Stimulated activated naive B cell treated with anti-CD40 and anti-IgM and Interleukin-4, amounts not matched to agents 10 μg/mL and 1 μg/mL and 100 μg/mL, for 72 hours (primary cell): Measurements from ENCODE around the gene HES4.
"Not testable (repeated sequence)": the region's sequence is repeated elsewhere in the genome, so short reads cannot be mapped to it uniquely, and the experiment has no call there.

Source experiments
- ATAC-seq, 2 donors: fragments of 150-1000 bp; cut with Tn5 transposase; replicated peaks; 2 replicates each; pipeline ENCODE4 v1.10.0; 2021; ENCODE audit warnings: moderate library complexity in 1 of 2
- DNase-seq: peaks from one replicate; pipeline ENCODE4 v3.0.0; 2021
- H3K27ac Mint-ChIP-seq: one replicate; pipeline ENCODE4 v1.8.0; 2022; ENCODE audit warnings: mild to moderate bottlenecking, mixed read lengths
- H3K27me3 Mint-ChIP-seq, 2 donors: one replicate each; pipeline ENCODE4 v1.8.0; 2022; ENCODE audit warnings: mixed read lengths in 2 of 2
- H3K36me3 Mint-ChIP-seq, 2 donors: one replicate each; pipeline ENCODE4 v1.8.0; 2022; ENCODE audit warnings: mixed read lengths in 2 of 2, mild to moderate bottlenecking in 1 of 2
- H3K4me1 Mint-ChIP-seq, 2 donors: one replicate each; pipeline ENCODE4 v1.8.0; 2022; ENCODE audit warnings: mixed read lengths in 2 of 2, mild to moderate bottlenecking in 1 of 2
- H3K4me3 Mint-ChIP-seq, 2 donors: one replicate each; pipeline ENCODE4 v1.8.0; 2022; ENCODE audit warnings: mild to moderate bottlenecking in 2 of 2, mixed read lengths in 2 of 2, moderate library complexity in 1 of 2
- H3K9me3 Mint-ChIP-seq, 2 donors: one replicate each; pipeline ENCODE4 v1.8.0; 2022; ENCODE audit warnings: mixed read lengths in 2 of 2, mild to moderate bottlenecking in 1 of 2

The HES4 gene

DNA sequence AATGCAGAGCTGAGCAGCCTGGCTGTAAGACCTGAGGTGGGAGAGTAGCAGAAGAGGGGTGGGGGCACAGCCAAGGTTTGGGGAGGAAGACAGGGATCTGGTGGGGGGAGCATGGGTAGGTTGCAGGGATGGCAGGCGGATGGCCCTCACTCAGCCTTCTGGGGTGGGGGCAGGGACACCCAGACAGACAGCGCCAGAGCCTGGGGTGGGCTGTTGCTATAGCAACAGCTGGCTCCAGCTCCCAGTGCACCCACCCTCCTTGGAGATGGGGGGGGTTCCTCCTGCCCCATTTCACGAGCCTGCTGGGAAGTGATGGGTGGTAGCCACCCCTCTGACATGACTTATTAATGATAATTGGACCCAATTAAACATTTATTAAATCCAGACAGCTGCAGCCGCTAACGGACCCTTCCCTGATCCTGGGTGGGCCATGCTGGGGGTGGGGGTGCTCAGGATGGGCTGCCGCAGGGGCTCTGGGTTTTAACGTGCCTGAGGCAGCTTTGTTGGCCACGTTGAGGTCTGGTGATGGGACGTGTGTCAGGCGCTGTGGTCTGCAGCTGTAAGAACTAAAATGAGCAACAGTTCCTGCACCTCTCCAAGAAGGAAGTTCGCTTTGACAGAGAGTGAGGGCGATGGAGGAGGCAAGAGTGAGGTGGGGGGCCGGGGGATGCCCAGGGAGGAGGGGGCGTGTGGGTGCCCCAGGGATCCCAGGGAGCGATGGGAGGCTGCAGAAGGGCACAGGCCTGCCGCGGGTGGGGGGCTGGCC is 39.4 kb upstream of the HES4 start:
- Mint-ChIP-seq H3K27ac (peak overlapping the region; percentile 67), H3K9me3 (no peaks in the 10 kb centered on the region), H3K4me1 (peaks cover 41 to 57% of the 10 kb centered on the region in 2 donors), H3K36me3 (peaks cover 22 to 35% of the 10 kb centered on the region in 2 donors), H3K27me3 (peaks cover 22 to 44% of the 10 kb centered on the region in 2 donors), H3K4me3 (peak overlapping the region; percentile 75 to 83)
- DNase-seq (no peak), ATAC-seq (peak; percentile 41 to 48)

DNA sequence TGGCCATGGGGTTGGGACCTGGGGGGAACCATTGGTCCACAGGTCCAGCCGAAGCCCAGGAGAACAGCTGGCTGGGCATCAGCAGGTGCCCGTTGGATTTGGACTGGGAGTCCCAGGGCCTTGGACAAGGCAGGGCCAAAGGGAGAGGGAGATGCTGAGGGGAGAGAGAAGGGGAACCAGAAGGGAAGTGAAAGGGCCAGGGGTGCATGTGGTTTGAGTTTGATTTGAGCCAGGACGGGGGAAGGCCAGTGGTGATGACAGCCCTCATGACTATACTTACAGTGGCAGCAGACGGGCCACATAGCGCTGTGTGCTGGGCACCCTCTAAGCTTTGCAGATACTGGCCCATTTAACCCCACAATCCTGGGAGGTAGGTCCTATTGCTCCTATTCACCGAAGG is 38.8 kb upstream of the HES4 start:
- Mint-ChIP-seq H3K9me3 (no peaks in the 10 kb centered on the region), H3K36me3 (peaks cover 18 to 29% of the 10 kb centered on the region in 2 donors), H3K27me3 (peaks cover 22 to 46% of the 10 kb centered on the region in 2 donors), H3K4me3 (peak overlapping the region; percentile 75 to 83), H3K4me1 (peaks cover 43 to 60% of the 10 kb centered on the region in 2 donors), H3K27ac (peak overlapping the region; percentile 2)
- ATAC-seq = peak; percentile 88
- DNase-seq = peak; percentile 56

DNA sequence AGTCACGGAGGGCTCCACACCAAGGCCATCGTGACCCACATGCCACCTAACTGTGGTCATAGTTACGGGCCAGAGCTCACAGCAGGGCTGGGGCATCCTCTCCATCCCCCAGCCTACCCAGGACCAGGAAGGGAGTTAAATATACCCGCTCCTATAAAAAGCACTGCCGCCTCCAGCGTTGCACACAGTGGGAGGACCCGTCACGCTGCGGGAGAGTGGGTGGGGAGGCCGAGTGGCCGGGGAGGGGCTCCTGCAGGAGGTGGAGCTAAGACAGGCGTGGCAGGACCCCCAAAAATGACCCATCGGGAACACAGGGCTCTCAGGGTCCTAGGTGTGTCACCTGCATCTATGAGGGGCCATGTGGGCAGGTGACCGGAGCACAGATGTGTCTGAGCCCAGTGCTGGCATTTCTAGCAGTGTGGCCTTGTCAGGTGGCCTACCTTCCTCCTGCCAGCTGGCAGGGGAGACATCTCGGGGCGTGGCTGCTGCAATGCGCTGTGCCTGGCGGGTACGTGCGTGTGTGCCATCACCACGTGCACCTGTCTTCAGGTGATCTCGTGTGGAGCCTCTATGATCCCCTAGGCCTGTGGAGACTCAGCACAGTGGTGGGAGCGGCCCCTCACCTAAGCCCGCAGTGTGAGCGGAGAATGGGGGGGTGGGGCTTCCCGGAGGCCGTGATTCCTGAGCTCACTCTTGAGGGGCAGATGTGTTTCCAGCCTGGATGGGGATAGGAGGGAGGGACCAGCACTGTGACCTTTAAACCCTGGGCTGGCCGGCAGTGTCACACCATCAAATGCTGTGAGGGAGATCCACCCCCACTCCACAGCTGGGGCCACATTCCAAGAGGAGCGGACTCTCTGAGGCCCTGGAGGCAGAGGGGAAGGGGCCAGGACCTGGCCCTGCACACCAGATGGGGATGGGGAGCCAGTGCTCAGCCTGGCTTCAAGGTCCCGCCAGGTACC is 37.8 kb upstream of the HES4 start:
- Mint-ChIP-seq H3K27ac (no peak overlapping the region), H3K4me1 (peaks cover 40 to 60% of the 10 kb centered on the region in 2 donors), H3K27me3 (peaks cover 22 to 46% of the 10 kb centered on the region in 2 donors), H3K36me3 (peaks cover 14 to 18% of the 10 kb centered on the region in 2 donors), H3K4me3 (no peak overlapping the region), H3K9me3 (no peaks in the 10 kb centered on the region)
- no peak for ATAC-seq
- DNase-seq = no peak

DNA sequence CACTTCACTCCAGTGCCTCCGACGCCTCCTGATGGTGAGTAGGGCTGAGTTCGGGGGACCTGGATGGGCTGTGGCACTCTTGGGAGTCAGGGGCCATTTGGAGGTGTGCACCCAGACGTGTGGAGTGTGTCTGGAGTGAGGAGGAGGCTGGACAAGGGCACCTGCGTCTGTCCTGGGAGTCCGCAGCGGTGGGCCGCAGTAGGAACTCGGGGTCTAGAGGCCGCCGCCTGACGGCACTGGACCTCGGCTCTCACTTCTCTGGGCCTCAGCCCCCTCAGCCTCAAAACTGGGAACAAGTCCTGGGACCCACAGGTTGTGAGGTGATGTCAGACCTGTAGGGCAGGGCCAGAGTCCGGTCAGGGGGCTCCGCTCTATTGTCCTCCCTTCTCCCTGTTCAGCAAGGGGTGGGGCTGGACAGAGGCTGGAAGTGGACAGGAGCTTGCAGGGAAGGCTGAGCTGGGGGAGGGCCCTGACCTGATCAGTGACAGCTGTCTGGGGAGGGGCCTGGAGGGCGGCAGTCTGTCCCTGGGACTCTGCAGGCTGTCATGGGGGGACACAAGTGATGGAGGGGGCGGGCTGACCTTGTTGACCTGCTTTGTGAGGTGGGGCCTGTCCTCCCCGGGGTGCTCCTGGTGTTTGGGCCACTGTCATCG is 35.5 kb upstream of the HES4 start:
- H3K36me3 Mint-ChIP-seq = peaks cover 5 to 12% of the 10 kb centered on the region in 2 donors
- ATAC-seq (no peak), DNase-seq (no peak)
- H3K4me3 Mint-ChIP-seq = peak overlapping the region in 1 of 2 donors; percentile 36
- H3K4me1 Mint-ChIP-seq = peaks cover 50 to 60% of the 10 kb centered on the region in 2 donors
- H3K9me3 Mint-ChIP-seq = no peaks in the 10 kb centered on the region
- peaks cover 27 to 46% of the 10 kb centered on the region in 2 donors for H3K27me3 Mint-ChIP-seq
- peak overlapping the region; percentile 52 for H3K27ac Mint-ChIP-seq

DNA sequence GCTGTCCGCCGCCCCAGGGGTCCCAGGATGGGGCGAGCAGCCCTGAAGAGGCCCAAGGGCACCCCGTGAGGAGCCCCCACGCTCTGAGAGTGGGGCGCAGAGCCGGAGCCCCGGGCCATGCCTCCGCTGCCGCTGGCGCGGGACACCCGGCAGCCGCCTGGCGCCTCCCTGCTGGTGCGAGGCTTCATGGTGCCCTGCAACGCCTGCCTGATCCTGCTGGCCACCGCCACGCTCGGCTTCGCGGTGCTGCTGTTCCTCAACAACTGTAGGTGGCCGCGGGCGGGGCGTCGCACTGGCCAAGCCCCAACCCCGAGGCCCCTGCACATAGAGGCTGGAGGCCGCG is 34.5 kb upstream of the HES4 start:
- DNase-seq (no peak), ATAC-seq (no peak)
- H3K4me3 Mint-ChIP-seq = peak overlapping the region; percentile 80 to 82
- H3K36me3 Mint-ChIP-seq = peaks cover 5 to 12% of the 10 kb centered on the region in 2 donors
- H3K27me3 Mint-ChIP-seq = peaks cover 21 to 40% of the 10 kb centered on the region in 2 donors
- H3K27ac Mint-ChIP-seq = peak overlapping the region; percentile 75
- peaks cover 42 to 51% of the 10 kb centered on the region in 2 donors for H3K4me1 Mint-ChIP-seq
- no peaks in the 10 kb centered on the region for H3K9me3 Mint-ChIP-seq

DNA sequence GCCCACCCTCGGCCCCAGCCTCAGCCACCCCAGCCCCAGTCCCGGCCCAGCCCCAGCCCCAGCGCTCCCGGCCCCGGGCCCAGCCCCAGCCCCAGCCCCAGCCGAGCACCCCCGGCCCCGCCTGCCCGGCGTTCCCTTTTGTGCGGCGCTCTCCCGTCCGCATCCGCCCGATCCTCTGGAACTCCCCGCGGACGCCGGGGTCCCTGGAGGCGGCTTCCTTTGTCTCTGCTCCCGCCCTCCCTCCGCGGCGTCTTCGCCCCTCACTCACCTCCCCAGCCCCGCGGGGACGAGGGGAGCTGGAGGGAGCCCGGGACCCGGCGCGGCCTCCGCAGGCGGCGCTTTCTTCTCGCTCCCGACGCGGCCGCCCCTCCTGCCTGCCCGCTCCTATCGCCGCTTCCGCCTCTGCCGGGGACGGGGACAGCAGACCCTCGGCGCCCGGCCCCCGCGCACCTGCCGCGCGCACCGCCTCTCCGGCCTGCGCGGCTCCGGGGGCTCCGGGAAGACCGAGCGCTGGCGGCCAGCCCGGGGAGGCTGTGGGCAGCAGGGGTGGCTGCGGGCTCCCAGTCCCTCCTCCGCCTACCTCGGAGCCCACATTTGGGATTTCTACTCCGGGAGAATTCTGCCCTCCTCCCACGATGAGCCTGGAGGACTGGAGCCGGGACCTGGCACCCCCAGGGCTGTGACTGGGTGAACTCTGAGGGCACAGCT is 34.0 kb upstream of the HES4 start:
- peak; percentile 8 to 14 for ATAC-seq
- Mint-ChIP-seq H3K27ac (peak overlapping the region; percentile 69), H3K27me3 (peaks cover 21 to 38% of the 10 kb centered on the region in 2 donors), H3K4me3 (peak overlapping the region; percentile 80 to 82), H3K4me1 (peaks cover 39 to 46% of the 10 kb centered on the region in 2 donors), H3K9me3 (no peaks in the 10 kb centered on the region), H3K36me3 (peaks cover 5 to 12% of the 10 kb centered on the region in 2 donors)
- no peak for DNase-seq

DNA sequence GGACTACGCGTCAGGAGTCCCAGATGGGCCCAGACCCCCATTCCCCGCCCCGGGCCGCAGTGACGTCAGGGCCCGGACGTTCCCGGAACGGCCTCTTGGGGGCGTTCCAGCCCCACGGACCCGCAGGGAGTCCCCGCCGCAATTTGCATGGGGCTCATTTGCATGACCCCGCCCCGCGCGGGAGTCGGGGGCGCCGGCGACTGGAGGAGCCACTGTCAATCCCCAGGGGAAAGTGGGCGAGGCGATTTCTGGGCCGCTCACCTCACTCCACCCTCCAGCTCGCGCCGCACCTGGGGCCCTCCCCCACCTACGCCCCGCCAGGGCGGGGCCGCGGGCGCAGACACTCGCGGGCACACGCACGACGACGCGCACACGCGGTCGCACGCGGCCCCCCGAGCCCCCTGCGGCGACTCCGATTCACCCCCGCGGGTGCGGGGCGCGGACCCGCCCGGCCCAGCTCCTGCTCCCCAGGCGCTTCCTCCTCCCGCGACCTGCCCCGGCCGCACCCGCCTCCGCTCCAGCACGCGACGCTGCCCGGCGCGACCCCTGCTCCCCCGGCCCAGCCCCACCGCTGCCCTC is 33.2 kb upstream of the HES4 start:
- H3K36me3 Mint-ChIP-seq = peaks cover 5 to 12% of the 10 kb centered on the region in 2 donors
- peaks cover 31 to 38% of the 10 kb centered on the region in 2 donors for H3K4me1 Mint-ChIP-seq
- peak overlapping the region; percentile 66 to 87 for H3K4me3 Mint-ChIP-seq
- no peaks in the 10 kb centered on the region for H3K9me3 Mint-ChIP-seq
- ATAC-seq (peak; percentile 87 to 93), DNase-seq (peak; percentile 96)
- H3K27ac Mint-ChIP-seq = no peak overlapping the region
- peaks cover 21 to 34% of the 10 kb centered on the region in 2 donors for H3K27me3 Mint-ChIP-seq

DNA sequence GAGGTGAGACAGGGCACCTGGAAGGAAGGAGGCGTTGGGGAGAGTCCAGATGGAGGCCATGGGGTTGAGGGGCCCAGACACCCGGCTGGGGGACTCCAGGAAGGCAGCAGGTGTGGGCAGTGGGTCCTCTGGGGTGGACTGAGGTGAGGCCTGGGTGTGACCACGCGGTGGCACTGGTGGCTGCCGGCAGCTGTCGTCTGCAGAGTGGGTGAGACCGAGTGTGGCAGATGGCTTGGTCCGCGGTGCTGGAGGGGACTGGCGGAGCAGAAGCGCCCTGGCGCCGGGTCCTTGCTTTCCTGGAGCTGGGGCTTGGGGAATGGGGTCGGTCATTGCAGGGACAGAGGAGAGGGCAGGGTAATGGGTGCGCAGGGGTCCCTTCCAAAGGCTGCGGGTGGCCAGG is 32.5 kb upstream of the HES4 start:
- no peak for DNase-seq
- ATAC-seq = peak; percentile 21 to 38
- Mint-ChIP-seq H3K4me1 (peaks cover 25 to 31% of the 10 kb centered on the region in 2 donors), H3K36me3 (peaks cover 5 to 13% of the 10 kb centered on the region in 2 donors), H3K4me3 (peak overlapping the region; percentile 87 to 88), H3K27ac (peak overlapping the region; percentile 97), H3K9me3 (no peaks in the 10 kb centered on the region), H3K27me3 (peaks cover 17 to 29% of the 10 kb centered on the region in 2 donors)

DNA sequence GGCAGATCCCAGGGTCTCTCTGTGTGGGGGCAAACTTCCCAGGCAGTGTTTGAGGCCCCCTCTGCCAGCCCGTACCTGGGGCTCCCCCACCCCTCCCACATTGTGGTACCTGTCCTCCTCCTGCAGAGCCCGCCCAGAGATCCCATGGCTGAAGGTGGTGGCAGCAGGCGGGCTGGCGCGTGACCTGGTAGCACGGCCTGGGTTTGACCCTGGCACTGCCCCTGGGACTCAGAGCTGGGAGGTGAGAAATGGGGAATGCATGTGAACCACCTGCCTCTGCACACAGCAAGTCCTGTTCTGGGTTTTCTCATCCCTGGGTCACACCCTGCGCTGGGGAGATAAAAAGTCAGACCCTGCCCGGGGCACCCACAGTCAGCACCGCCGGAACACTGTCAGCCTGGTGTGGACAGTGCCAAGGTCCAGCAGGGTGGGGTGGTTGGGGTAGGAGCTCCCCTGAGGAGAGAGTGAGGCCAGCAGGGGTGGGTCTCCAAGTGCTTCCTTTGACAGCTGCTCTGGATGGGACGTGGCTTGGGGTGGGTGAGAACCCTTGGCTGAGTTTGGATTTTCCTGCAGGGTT is 31.9 kb upstream of the HES4 start:
- H3K4me3 Mint-ChIP-seq = peak overlapping the region; percentile 87 to 88
- H3K9me3 Mint-ChIP-seq = no peaks in the 10 kb centered on the region
- ATAC-seq (no peak), DNase-seq (no peak)
- peaks cover 24 to 27% of the 10 kb centered on the region in 2 donors for H3K4me1 Mint-ChIP-seq
- H3K27me3 Mint-ChIP-seq = peaks cover 17 to 29% of the 10 kb centered on the region in 2 donors
- H3K27ac Mint-ChIP-seq = no peak overlapping the region
- H3K36me3 Mint-ChIP-seq = peaks cover 7 to 14% of the 10 kb centered on the region in 2 donors

DNA sequence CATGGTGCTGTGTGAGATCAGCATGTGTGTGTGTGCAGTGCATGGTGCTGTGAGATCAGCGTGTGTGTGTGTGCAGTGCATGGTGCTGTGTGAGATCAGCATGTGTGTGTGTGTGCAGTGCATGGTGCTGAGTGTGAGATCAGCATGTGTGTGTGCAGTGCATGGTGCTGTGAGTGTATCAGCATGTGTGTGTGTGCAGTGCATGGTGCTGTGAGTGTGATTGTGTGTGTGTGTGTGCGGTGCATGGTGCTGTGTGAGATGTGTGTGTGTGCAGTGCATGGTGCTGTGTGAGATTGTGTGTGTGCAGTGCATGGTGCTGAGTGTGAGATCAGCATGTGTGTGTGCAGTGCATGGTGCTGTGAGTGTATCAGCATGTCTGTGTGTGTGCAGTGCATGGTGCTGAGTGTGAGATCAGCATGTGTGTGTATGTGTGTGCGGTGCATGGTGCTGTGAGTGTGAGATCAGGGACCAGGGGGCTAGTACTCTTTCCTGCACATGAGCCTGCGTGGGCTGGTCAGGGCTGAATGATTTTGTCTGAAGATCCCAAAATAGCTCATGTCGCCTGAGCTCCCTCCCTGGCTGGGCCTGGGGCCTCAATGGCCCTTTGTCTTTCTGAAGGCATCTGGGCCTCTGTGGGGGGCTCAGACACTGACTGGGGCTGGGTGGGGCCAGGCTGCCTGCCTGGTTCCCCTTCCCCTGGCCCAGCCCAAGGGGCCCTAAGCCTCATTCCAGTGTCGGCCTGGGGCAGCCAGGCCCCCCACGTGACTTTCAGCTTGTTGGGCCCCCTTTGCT is 31.2 kb upstream of the HES4 start:
- DNase-seq, H3K27ac Mint-ChIP-seq, ATAC-seq, H3K9me3 Mint-ChIP-seq, H3K4me3 Mint-ChIP-seq: not testable (repeated sequence)
- Mint-ChIP-seq H3K27me3 (peaks cover 15 to 22% of the 10 kb centered on the region in 2 donors), H3K4me1 (peaks cover 17 to 22% of the 10 kb centered on the region in 2 donors), H3K36me3 (peaks cover 6 to 13% of the 10 kb centered on the region in 2 donors)

DNA sequence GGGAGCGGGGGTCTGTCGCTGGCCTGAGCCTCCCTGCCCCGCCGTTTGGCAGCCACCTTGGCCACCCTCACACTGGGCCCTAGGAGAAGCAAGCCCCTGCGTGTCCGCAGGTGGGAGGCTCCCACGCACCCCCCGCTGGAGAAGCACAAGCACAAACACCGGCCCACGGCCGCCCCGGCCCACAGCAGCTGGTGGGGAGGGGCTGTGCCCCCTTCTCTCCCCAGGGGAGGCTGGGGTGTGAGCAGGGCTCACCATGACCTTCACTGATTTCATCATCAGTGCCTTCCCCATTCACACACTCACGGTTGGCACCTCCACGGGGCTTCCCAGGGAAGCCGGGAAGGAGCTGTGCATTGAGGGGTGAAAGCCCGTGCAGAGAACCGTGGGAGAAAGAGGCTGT is 27.9 kb upstream of the HES4 start:
- H3K4me1 Mint-ChIP-seq = peaks cover 6 to 15% of the 10 kb centered on the region in 2 donors
- ATAC-seq (no peak), DNase-seq (no peak)
- H3K36me3 Mint-ChIP-seq = peaks cover 3 to 7% of the 10 kb centered on the region in 2 donors
- peaks cover 10 to 12% of the 10 kb centered on the region in 2 donors for H3K27me3 Mint-ChIP-seq
- H3K4me3 Mint-ChIP-seq = no peak overlapping the region
- H3K27ac Mint-ChIP-seq = no peak overlapping the region
- H3K9me3 Mint-ChIP-seq = no peaks in the 10 kb centered on the region

DNA sequence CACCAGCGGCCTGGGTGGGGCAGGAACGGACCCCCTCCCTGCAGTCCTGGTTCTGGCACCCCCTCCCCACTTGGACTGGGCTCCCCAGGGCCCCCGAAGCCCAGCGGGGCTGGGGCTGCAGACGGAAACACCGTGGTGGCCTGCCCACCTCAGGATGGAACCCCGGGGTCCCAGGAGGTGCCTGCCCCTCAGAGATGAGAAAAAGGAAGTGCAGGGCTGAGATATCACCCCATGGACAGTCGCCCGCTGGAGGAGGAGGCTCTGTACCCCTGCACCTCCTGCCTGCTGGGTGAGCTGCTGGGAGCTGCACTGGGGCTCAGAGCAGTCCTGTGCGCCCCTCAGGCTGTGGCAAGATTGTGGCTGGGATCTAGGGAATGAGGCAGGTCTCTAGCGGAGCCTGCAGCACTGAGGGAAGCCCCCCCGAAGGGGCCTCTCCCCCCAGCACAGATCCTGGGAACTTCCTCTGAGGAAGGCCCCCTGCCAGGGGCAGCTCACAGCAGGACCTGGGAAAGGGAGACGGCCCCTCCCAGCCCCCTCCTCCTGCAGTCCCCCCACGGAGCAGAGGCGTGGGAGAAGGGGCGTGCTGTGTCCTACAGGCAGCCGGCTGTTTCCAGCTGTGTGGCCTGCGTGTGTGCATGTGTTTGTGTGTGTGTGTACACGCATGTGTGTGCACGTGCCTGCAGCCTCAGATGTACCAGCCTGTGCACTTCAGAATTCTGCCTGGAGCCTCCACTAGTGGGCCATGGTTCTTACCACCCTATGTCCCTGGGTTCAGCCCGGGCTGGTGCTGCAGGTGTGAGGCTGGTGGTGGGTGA is 26.9 kb upstream of the HES4 start:
- Mint-ChIP-seq H3K4me3 (no peak overlapping the region), H3K36me3 (peaks cover 3 to 11% of the 10 kb centered on the region in 2 donors), H3K27ac (no peak overlapping the region), H3K9me3 (no peaks in the 10 kb centered on the region), H3K27me3 (peaks cover 6 to 22% of the 10 kb centered on the region in 2 donors), H3K4me1 (peaks cover 7 to 10% of the 10 kb centered on the region in 2 donors)
- DNase-seq (no peak), ATAC-seq (no peak)
